ENCODE results near the gene ZEB2.

- TF ChIP-seq CTCF (conservative IDR thresholded peaks at IDR 0.05; ENCODE audit: low read length) = peak; percentile 77
- TF ChIP-seq EZH2phosphoT487 (IDR thresholded peaks at IDR 0.05; ENCODE audit: borderline replicate concordance, low read depth, low read length) = no peak
Observed at GRCh38 chr2:144519934-144520731, at the start of gene ZEB2.

All from OCI-LY7 (cell line).